ENCODE results near the gene LINC01488.

LINC01488 gene

DNA sequence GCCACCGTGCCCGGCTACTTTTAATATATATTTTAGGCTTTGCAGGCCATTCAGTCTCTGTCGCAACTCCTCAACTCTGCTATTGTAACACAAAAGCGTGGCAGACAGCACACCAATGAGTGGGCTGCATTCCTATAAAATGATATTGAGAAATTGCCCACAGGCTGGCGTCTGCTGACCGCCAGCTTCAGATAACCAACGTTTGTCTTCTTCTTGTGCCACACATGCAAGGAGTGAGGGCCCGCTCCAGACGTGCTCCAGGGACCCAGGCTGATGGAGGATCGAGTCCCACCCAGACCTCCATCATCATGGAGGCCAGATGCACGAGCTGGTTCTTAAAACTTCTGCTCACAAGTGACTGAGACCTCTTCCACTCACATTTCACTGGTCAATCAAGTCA is 35.4 kb upstream of the LINC01488 start:
- no peak for DNase-seq

GRCh38 chr11:69447786-69448185 is 33.7 kb upstream of the LINC01488 start:
- no peak for DNase-seq

- no peak for DNase-seq
These were observed 32.8 kb upstream of the LINC01488 start for GRCh38 chr11:69448471-69449284.

- DNase-seq: no peak
These were observed 32.0 kb upstream of the LINC01488 start for GRCh38 chr11:69449320-69450063.

- no peak for DNase-seq
These were observed 31.2 kb upstream of the LINC01488 start for GRCh38 chr11:69450064-69450856.

DNA sequence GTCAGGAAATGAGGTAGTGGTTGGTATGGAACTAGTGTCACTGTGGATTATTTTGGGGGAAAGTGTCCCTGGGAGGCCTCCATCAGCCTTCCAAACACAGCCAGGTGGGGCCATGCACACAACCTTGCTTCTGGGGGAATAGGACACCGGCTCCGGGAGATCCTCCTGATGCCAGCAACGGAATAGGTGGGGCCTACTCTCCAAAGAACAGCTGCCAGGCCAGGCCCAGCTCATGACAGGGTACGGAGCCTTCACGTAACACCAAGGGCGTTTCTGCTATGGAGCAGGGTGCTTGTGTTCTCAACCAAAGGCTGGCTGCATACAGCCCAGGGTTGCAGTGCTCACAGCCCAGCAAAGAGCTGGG is 30.6 kb upstream of the LINC01488 start:
- DNase-seq: no peak

DNA sequence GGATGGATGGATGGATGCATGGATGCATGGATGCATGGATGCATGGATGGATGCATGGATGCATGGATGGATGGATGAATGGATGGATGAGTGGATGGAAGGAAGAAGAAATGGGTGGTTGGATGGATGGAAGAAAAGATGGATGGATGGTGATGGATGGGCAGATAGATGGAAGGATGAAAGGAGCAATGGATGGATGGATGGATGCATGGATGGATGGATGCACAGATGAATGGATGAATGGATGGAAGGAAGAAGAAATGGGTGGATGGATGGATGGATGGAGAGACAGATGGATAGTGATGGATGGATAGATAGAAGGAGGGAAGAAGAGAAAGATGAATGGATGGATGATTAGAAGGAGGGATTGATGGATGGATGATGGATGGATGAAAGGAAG is 30.2 kb upstream of the LINC01488 start:
- no peak for DNase-seq

- DNase-seq: no peak
These were observed 29.1 kb upstream of the LINC01488 start for GRCh38 chr11:69452206-69452987.

- no peak for DNase-seq
These were observed 28.3 kb upstream of the LINC01488 start for GRCh38 chr11:69453151-69453550.

GRCh38 chr11:69454018-69454417 is 27.4 kb upstream of the LINC01488 start:
- no peak for DNase-seq

DNA sequence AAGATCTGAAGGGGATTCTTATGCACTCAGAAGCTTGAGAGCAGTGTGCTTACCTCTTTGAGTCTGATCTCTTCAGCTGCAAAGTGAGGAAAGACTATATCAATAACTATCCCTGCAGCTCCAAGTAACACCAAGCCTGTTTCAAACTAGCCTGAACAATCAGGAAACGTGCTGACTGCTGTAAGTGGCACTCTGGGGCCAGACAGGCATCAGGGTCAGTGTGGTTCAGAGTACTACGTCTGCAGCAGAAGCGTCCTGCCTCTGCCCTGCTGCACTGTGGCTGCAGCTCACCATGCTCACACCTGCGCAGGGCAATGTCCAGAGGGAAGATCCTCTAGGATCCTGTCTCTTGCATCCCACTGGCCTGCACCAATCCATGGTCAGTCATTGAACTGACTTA is 25.5 kb upstream of the LINC01488 start:
- DNase-seq: no peak

- no peak for DNase-seq
These were observed 24.8 kb upstream of the LINC01488 start for GRCh38 chr11:69456712-69457111.

DNA sequence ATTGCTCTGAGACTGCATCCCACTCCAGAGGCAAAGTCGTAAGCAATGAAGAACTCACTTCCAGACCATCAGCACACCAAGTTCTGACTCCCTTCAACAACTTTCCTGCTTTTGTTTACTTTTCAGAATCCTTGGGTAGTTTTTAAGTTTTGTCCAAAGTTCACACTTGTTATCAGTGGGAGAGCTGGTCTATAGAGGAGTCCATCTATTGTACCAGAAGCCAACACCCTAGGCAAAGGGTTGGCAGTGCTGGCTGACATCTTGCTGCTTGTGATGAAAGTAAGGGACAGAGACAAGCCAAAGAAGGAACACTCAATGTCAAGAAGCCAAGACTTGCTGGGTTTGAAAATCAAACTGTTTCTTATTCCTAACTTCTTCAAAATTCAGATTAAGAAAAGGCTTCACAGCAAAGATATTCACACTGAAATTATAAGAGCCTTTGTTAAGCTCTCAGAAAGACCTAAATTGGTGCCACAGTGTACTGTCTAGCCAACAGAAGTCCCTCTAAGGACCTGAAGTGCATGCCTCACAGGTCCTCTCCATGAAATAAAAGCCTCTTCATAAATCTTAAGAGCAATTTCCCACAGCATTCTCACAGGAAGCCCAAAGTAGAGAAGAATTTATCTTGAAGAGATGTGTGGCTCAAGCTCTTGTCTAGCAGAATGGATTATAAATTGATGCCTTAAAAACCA is 21.5 kb upstream of the LINC01488 start:
- no peak for DNase-seq

DNA sequence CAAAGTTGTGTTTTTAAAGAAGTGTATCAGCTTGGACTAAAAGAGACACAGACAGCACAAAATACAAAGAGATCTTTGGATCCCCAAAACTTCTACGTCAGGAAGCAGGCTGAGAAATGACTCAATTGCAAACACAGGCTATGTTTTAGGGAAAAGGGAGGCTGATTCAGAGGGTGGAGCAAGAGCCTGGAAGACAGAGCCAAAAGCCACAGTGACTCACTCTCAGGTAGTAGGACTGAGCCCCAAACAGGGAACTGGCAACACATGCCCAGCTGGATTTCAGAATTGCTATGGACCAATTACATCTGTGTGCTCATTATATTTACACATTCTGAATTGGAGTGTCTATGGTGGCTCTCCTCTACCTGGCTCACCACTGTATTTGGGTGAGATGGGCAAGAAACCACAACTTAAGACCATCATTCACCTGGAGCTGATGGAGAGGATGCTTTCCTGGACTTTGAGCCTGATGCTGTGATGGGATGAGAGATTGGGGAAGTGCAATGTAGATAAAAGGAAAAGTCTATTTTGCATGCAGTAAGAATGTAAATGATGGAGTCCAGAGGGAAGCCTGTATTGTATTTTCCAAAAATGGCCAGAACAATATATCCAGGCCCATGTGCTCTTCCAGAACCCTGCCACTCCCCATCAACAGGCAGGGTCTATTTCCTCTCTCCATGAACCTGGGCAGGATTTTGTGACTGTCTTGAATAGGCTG is 20.8 kb upstream of the LINC01488 start:
- DNase-seq: no peak

GRCh38 chr11:69461272-69461962 is 20.0 kb upstream of the LINC01488 start:
- DNase-seq: no peak

- no peak for DNase-seq
These were observed 19.1 kb upstream of the LINC01488 start for GRCh38 chr11:69462106-69462951.

- DNase-seq: no peak
These were observed 18.1 kb upstream of the LINC01488 start for GRCh38 chr11:69463181-69463994.

DNA sequence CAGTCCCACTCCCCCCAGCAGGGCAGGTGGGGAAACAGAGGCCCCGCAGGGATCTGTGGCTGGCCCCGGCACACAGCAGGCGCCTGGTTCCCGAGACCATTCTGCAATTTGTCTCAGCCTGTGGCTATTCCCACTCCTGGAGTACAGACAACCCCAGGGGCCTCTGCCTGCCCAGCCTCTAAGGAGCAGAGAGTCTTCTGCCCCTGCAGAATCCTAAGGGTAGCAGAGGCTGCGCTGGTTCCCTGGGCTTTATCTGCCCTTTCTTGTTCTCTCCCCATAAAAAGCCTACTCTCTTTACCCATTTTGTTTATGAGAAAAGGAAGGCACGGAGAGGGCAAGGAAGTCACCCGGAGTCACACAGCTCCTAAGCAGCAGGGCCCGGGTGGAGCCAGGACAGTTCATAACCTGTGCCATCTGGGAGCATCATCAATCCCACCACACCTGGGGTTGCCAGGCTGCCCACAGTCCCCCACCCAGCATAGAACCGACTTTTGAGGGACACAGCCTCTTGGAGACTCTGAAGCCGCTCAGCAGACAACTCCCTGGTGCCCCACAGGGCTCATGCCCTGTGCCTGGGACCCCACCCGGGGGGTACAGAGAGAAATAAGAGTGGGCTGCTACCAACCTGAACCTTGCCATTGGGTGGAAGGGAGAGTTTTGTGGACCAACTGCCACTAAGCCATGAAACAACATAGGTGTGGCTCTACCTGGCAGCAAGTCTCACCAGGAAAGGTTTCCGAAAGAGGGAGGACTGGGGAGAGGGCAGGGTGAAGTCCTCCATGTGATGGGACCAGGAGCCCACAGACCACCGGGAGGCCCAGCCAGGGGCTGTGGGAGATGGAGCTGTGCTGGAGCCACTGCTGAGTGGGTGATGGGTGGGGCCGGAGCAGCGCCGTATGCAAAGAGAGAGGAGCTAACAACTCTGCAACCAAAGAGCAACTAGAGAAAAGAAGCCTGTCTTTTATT is 17.2 kb upstream of the LINC01488 start:
- no peak for DNase-seq
